ENCODE results near the gene PCDH18. TPM values are rescaled to one million over a fixed set of nuclear protein-coding genes. Genes with fewer than 3 reads are reported as not detected.
"Not testable (repeated sequence)": the region's sequence is repeated elsewhere in the genome, so short reads cannot be mapped to it uniquely, and the experiment has no call there.

Gene PCDH18
- polyA plus RNA-seq, 3 donors = not detected

- peaks cover 0 to 5% (median 0%) of the 10 kb centered on the region in 7 donors for H3K9me3 Mint-ChIP-seq
- H3K36me3 Mint-ChIP-seq = no peaks in the 10 kb centered on the region
Observed at GRCh38 chr4:137509855-137510282, 22.4 kb downstream of the PCDH18 start.

GRCh38 chr4:137502339-137503129, 29.8 kb downstream of the PCDH18 start:
- H3K4me1 ChIP-seq (ENCODE audit: control insufficient read depth in 1 of 2, insufficient read depth in 2 of 2, low read length in 2 of 2) = no peaks in the 10 kb centered on the region
- H3K4me3 Mint-ChIP-seq = no peak overlapping the region
- H3K9ac ChIP-seq (ENCODE audit: insufficient read depth, low read length, poor library complexity, severe bottlenecking) = no peak overlapping the region
- 95% methylated on average over 2 of the region's 6 CpGs for WGBS (ENCODE audit: insufficient coverage)
- H3K36me3 ChIP-seq (replicated peaks in 1 of 2; ENCODE audit: control insufficient read depth in 1 of 2, insufficient read depth in 2 of 2, low read length in 2 of 2) = no peaks in the 10 kb centered on the region
- intact Hi-C loops (cut with micrococcal nuclease) = no loop called here
- DNase-seq = no peak
- H3K27me3 ChIP-seq (ENCODE audit: control insufficient read depth in 2 of 2, insufficient read depth in 2 of 2, low read length in 2 of 2) = no peaks in the 10 kb centered on the region
- TF ChIP-seq, protein P1, sequence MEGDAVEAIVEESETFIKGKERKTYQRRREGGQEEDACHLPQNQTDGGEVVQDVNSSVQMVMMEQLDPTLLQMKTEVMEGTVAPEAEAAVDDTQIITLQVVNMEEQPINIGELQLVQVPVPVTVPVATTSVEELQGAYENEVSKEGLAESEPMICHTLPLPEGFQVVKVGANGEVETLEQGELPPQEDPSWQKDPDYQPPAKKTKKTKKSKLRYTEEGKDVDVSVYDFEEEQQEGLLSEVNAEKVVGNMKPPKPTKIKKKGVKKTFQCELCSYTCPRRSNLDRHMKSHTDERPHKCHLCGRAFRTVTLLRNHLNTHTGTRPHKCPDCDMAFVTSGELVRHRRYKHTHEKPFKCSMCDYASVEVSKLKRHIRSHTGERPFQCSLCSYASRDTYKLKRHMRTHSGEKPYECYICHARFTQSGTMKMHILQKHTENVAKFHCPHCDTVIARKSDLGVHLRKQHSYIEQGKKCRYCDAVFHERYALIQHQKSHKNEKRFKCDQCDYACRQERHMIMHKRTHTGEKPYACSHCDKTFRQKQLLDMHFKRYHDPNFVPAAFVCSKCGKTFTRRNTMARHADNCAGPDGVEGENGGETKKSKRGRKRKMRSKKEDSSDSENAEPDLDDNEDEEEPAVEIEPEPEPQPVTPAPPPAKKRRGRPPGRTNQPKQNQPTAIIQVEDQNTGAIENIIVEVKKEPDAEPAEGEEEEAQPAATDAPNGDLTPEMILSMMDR (IDR thresholded peaks at IDR 0.05) = no peak
- H3K4me3 ChIP-seq (replicated peaks in 1 of 3; ENCODE audit: low read depth in 2 of 3, low read length in 3 of 3) = no peak overlapping the region
- no peaks in the 10 kb centered on the region for H3K4me1 Mint-ChIP-seq
- H3K79me2 ChIP-seq (ENCODE audit: insufficient read depth, low read length) = no peaks in the 10 kb centered on the region
- no peaks in the 10 kb centered on the region for H3K9me3 ChIP-seq (replicated peaks in 1 of 2; ENCODE audit: control insufficient read depth in 1 of 2, insufficient read depth in 1 of 2, low read length in 2 of 2)
- no peak overlapping the region for H2AFZ ChIP-seq (ENCODE audit: insufficient read depth, low read depth, low read length, poor library complexity, severe bottlenecking)
- no peak overlapping the region for H3K4me2 ChIP-seq (replicated peaks; ENCODE audit: extremely low read depth, low read length, poor library complexity, severe bottlenecking)
- H3K27ac ChIP-seq (ENCODE audit: low read depth in 1 of 2, low read length in 2 of 2) = no peak overlapping the region
- no peaks in the 10 kb centered on the region for H3K27me3 Mint-ChIP-seq (ENCODE audit: low read depth in 3 of 3)
- H3K27ac Mint-ChIP-seq = no peak overlapping the region
- H4K20me1 ChIP-seq (ENCODE audit: insufficient read depth, low read length) = no peaks in the 10 kb centered on the region
- H3K36me3 Mint-ChIP-seq = no peaks in the 10 kb centered on the region
- peaks cover 0 to 8% (median 0%) of the 10 kb centered on the region in 7 donors for H3K9me3 Mint-ChIP-seq

More at GRCh38 chr4:137509855-137510282, 22.4 kb downstream of the PCDH18 start:
- Histone ChIP-seq H3K36me3 (replicated peaks in 1 of 2; ENCODE audit: control insufficient read depth in 1 of 2, insufficient read depth in 2 of 2, low read length in 2 of 2) (no peaks in the 10 kb centered on the region), H3K4me3 (replicated peaks in 1 of 3; ENCODE audit: low read depth in 2 of 3, low read length in 3 of 3) (no peak overlapping the region), H3K9me3 (replicated peaks in 1 of 2; ENCODE audit: control insufficient read depth in 1 of 2, insufficient read depth in 1 of 2, low read length in 2 of 2) (no peaks in the 10 kb centered on the region), H2AFZ (ENCODE audit: insufficient read depth, low read depth, low read length, poor library complexity, severe bottlenecking) (no peak overlapping the region), H4K20me1 (ENCODE audit: insufficient read depth, low read length) (no peaks in the 10 kb centered on the region), H3K4me1 (ENCODE audit: control insufficient read depth in 1 of 2, insufficient read depth in 2 of 2, low read length in 2 of 2) (no peaks in the 10 kb centered on the region), H3K4me2 (replicated peaks; ENCODE audit: extremely low read depth, low read length, poor library complexity, severe bottlenecking) (no peak overlapping the region), H3K27ac (ENCODE audit: low read depth in 1 of 2, low read length in 2 of 2) (no peak overlapping the region), H3K79me2 (ENCODE audit: insufficient read depth, low read length) (no peaks in the 10 kb centered on the region), H3K27me3 (ENCODE audit: control insufficient read depth in 2 of 2, insufficient read depth in 2 of 2, low read length in 2 of 2) (no peaks in the 10 kb centered on the region), H3K9ac (ENCODE audit: insufficient read depth, low read length, poor library complexity, severe bottlenecking) (no peak overlapping the region)
- H3K4me3 Mint-ChIP-seq = no peak overlapping the region
- intact Hi-C loops (cut with micrococcal nuclease) = no loop called here
- DNase-seq = no peak
- no peaks in the 10 kb centered on the region for H3K4me1 Mint-ChIP-seq
- WGBS (ENCODE audit: insufficient coverage) = 82% methylated on average over 4 of the region's 4 CpGs
- H3K27ac Mint-ChIP-seq = no peak overlapping the region
- TF ChIP-seq, protein P1 (IDR thresholded peaks at IDR 0.05) = no peak
- H3K27me3 Mint-ChIP-seq (ENCODE audit: low read depth in 3 of 3) = no peaks in the 10 kb centered on the region

GRCh38 chr4:137496267-137496666, 36.0 kb downstream of the PCDH18 start:
- H3K36me3 Mint-ChIP-seq; H3K4me3 Mint-ChIP-seq; H4K20me1 ChIP-seq (ENCODE audit: insufficient read depth, low read length); H3K9ac ChIP-seq (ENCODE audit: insufficient read depth, low read length, poor library complexity, severe bottlenecking); DNase-seq; intact Hi-C loops (cut with micrococcal nuclease); H3K4me3 ChIP-seq (replicated peaks in 1 of 3; ENCODE audit: low read depth in 2 of 3, low read length in 3 of 3); H3K4me2 ChIP-seq (replicated peaks; ENCODE audit: extremely low read depth, low read length, poor library complexity, severe bottlenecking); H3K27me3 Mint-ChIP-seq (ENCODE audit: low read depth in 3 of 3); H3K27ac ChIP-seq (ENCODE audit: low read depth in 1 of 2, low read length in 2 of 2); H3K4me1 ChIP-seq (ENCODE audit: control insufficient read depth in 1 of 2, insufficient read depth in 2 of 2, low read length in 2 of 2); H3K9me3 ChIP-seq (replicated peaks in 1 of 2; ENCODE audit: control insufficient read depth in 1 of 2, insufficient read depth in 1 of 2, low read length in 2 of 2); H3K27ac Mint-ChIP-seq; H3K36me3 ChIP-seq (replicated peaks in 1 of 2; ENCODE audit: control insufficient read depth in 1 of 2, insufficient read depth in 2 of 2, low read length in 2 of 2); H3K9me3 Mint-ChIP-seq; H2AFZ ChIP-seq (ENCODE audit: insufficient read depth, low read depth, low read length, poor library complexity, severe bottlenecking); H3K79me2 ChIP-seq (ENCODE audit: insufficient read depth, low read length); H3K4me1 Mint-ChIP-seq; H3K27me3 ChIP-seq (ENCODE audit: control insufficient read depth in 2 of 2, insufficient read depth in 2 of 2, low read length in 2 of 2): not testable (repeated sequence)
- no CpG with 5 or more reads among the region's 29 CpGs for WGBS (ENCODE audit: insufficient coverage)
